Gastrocnemius medialis (tissue), 4 donors: Measurements from ENCODE around the gene ALG11.

Source experiments
- POLR2A ChIP-seq, 2 donors: fragments of 450-650 bp; IDR thresholded peaks; one replicate each; pipeline ENCODE4 v1.6.1; 2017; ENCODE audit warnings: antibody characterized with exemption in 2 of 2, mild to moderate bottlenecking in 2 of 2, moderate library complexity in 2 of 2
- TF ChIP-seq, protein P1 (sequence below), 5 experiments: fragments of 450-650 bp in 3 of 5; fragments of 200-600 bp in 2 of 5; sonication (generic) in 2 of 5; IDR thresholded peaks in 4 of 5; conservative IDR thresholded peaks in 1 of 5; 1 replicate in 4 of 5; 2 replicates in 1 of 5; pipeline ENCODE4 v1.5.1; 2016 to 2019; ENCODE audit warnings: antibody characterized with exemption in 5 of 5, mild to moderate bottlenecking in 3 of 5, moderate library complexity in 3 of 5

DNA sequence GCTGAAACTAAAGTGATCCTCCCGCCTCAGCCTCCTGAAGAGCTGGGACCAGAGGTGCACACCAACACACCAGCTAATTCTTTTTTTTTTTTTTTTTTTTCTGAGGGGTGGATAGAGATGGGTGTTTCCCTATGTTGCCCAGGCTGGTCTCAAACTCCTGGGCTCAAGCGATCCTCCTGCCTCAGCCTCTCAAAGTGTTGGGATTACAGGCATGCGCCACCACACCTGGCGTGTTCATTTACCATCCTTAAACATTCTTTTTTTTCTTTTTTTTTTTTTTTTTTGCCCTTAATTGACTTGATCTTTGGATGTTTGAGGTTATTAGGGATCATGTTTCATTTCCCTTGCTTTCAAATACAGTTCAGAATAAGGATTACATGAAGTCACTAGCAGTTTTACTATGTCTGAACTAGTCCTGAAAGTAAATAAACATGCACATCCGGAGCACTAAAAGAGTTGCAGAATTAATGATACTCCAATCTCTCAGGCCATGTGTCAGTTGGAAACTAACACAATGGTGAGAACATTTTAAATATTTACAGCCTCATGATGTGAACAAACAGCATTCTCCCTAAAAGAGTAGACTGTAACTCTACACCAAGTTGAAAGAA lies 22.5 kb downstream of the ALG11 start:
- TF ChIP-seq, protein P1, sequence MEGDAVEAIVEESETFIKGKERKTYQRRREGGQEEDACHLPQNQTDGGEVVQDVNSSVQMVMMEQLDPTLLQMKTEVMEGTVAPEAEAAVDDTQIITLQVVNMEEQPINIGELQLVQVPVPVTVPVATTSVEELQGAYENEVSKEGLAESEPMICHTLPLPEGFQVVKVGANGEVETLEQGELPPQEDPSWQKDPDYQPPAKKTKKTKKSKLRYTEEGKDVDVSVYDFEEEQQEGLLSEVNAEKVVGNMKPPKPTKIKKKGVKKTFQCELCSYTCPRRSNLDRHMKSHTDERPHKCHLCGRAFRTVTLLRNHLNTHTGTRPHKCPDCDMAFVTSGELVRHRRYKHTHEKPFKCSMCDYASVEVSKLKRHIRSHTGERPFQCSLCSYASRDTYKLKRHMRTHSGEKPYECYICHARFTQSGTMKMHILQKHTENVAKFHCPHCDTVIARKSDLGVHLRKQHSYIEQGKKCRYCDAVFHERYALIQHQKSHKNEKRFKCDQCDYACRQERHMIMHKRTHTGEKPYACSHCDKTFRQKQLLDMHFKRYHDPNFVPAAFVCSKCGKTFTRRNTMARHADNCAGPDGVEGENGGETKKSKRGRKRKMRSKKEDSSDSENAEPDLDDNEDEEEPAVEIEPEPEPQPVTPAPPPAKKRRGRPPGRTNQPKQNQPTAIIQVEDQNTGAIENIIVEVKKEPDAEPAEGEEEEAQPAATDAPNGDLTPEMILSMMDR (IDR thresholded peaks at IDR 0.05 in 4 of 5, conservative IDR thresholded peaks at IDR 0.05 in 1 of 5): no peak
- TF ChIP-seq POLR2A (IDR thresholded peaks at IDR 0.05): no peak
